Measurements from ENCODE around the gene ANO9.

DNA sequence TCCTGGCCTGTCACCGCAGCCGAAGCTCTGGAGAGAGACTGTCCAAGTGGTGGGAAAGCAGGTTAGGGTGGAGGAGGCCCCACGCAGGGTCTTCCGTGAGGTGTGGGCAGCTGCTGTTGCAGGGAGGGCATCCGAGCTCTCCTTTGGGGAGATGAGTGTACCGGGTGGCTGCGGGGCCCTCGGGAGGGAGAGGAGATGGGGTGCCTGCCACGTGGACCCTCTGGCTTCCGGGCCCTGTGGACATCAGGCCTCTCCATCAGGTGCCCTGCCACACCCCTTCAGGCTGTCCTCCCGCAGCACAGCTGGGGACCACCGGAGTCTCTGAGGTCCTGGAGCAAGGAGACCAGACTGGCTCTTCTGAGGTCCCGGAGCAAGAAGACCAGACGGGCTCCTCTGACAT lies 9.9 kb upstream of the ANO9 start:
- TF ChIP-seq EZH2phosphoT487 (IDR thresholded peaks at IDR 0.05; ENCODE audit: insufficient read depth, low read depth) (no peak), EZH2 (IDR thresholded peaks at IDR 0.05; ENCODE audit: insufficient read depth, poor library complexity, severe bottlenecking) (no peak)
